ENCODE measurements around the gene SLC6A17.

Gene SLC6A17

GRCh38 chr1:110190282-110190929, 40.1 kb downstream of the SLC6A17 start:
- H3K4me3 ChIP-seq (ENCODE audit: low read depth, low read length): no peak overlapping the region
- no peak for TF ChIP-seq CTCF (IDR thresholded peaks at IDR 0.05; ENCODE audit: borderline replicate concordance, insufficient read depth, low read depth, low read length)

GRCh38 chr1:110192541-110192940, 42.2 kb downstream of the SLC6A17 start:
- no peak for TF ChIP-seq CTCF (IDR thresholded peaks at IDR 0.05; ENCODE audit: borderline replicate concordance, insufficient read depth, low read depth, low read length)
- no peak overlapping the region for H3K4me3 ChIP-seq (ENCODE audit: low read depth, low read length)

GRCh38 chr1:110195196-110195595, 44.9 kb downstream of the SLC6A17 start:
- no peak overlapping the region for H3K4me3 ChIP-seq (ENCODE audit: low read depth, low read length)
- no peak for TF ChIP-seq CTCF (IDR thresholded peaks at IDR 0.05; ENCODE audit: borderline replicate concordance, insufficient read depth, low read depth, low read length)

GRCh38 chr1:110196917-110197765, 46.8 kb downstream of the SLC6A17 start:
- TF ChIP-seq CTCF (IDR thresholded peaks at IDR 0.05; ENCODE audit: borderline replicate concordance, insufficient read depth, low read depth, low read length): peak; percentile 95
- no peak overlapping the region for H3K4me3 ChIP-seq (ENCODE audit: low read depth, low read length)

- H3K4me3 ChIP-seq (ENCODE audit: low read depth, low read length): no peak overlapping the region
- TF ChIP-seq CTCF (IDR thresholded peaks at IDR 0.05; ENCODE audit: borderline replicate concordance, insufficient read depth, low read depth, low read length): no peak
These were observed 47.8 kb downstream of the SLC6A17 start for GRCh38 chr1:110197905-110198629.

GRCh38 chr1:110198746-110199145, 48.5 kb downstream of the SLC6A17 start:
- no peak for TF ChIP-seq CTCF (IDR thresholded peaks at IDR 0.05; ENCODE audit: borderline replicate concordance, insufficient read depth, low read depth, low read length)
- no peak overlapping the region for H3K4me3 ChIP-seq (ENCODE audit: low read depth, low read length)
